ENCODE results near the gene SLC25A21. TPM values are rescaled to one million over a fixed set of nuclear protein-coding genes. Genes with fewer than 3 reads are reported as not detected.

The SLC25A21 gene
- total and polyA plus RNA-seq, 10 of the 15 experiments (the other 5 are each of a cell fraction or from before 2014, with no cell fraction given) = 0.06 to 0.72 (median 0.17) TPM; not detected in 3

DNA sequence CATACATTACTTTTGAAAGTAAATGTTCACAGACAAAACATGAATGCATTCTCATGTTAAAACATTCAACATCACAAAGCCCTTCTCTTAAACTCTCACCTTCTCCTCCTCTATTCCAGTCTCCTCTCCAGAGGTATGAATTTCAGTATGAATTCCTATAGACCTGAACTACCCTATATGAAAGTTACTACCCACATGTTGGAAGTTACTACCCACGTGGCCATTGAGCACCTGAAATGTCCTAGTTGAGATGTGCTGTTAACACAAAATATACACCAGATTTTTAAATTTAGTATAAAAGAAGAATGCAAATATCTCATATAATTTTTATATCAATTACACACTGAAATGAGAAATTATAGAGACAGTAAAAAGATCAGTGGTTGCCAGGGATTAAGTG lies 450.5 kb downstream of the SLC25A21 start:
- ChIA-PET CTCF (no interaction called here), RAD21 (ENCODE audit: unreplicated experiment) (no interaction called here), POLR2A (no interaction called here), SMC1A (ENCODE audit: uncharacterized antibody, unreplicated experiment) (no interaction called here)
- no peak for DNase-seq (ENCODE audit: low read depth, low spot score)
- in situ Hi-C loops (cut with MboI) = no loop called here
- FAIRE-seq = no peak
- Histone ChIP-seq H3K4me2 (ENCODE audit: control insufficient read depth, insufficient read depth) (no peak overlapping the region), H3K79me2 (ENCODE audit: control insufficient read depth, insufficient read depth, low read length) (no peaks in the 10 kb centered on the region), H2AFZ (ENCODE audit: control insufficient read depth, low read depth, low read length) (no peak overlapping the region), H3K9ac (ENCODE audit: control insufficient read depth, insufficient read depth, low read length) (no peak overlapping the region), H3K4me3 (no peak overlapping the region), H3K4me1 (ENCODE audit: control insufficient read depth, insufficient read depth, low read length) (no peaks in the 10 kb centered on the region), H3K27me3 (replicated peaks in 1 of 2; ENCODE audit: control insufficient read depth in 2 of 2, insufficient read depth in 2 of 2, low read length in 1 of 2) (no peaks in the 10 kb centered on the region), H4K20me1 (ENCODE audit: control insufficient read depth, insufficient read depth) (no peaks in the 10 kb centered on the region), H3K27ac (ENCODE audit: control insufficient read depth, insufficient read depth) (no peak overlapping the region), H3K9me3 (replicated peaks; ENCODE audit: control insufficient read depth, insufficient read depth, low read length) (no peaks in the 10 kb centered on the region), H3K36me3 (ENCODE audit: control insufficient read depth in 2 of 2, insufficient read depth in 2 of 2, low read length in 1 of 2) (no peaks in the 10 kb centered on the region)
- WGBS (ENCODE audit: insufficient coverage, insufficient replicate concordance, low lambda C conversion rate, missing lambda C conversion rate) = 0% methylated on average over 1 of the region's 1 CpG
- no TSS peak for BruUV-seq (replicated peaks)
- intact Hi-C loops (cut with micrococcal nuclease; ENCODE audit: unreplicated experiment) = no loop called here
- ATAC-seq = no peak
- TF ChIP-seq NFYB (IDR thresholded peaks at IDR 0.05; ENCODE audit: insufficient read depth, low read depth, low read length) (no peak), SREBF2 (IDR thresholded peaks at IDR 0.05; ENCODE audit: low read length) (no peak), NFIC (IDR thresholded peaks at IDR 0.05; ENCODE audit: low read depth, low read length) (no peak), KLF5 (IDR thresholded peaks at IDR 0.05; ENCODE audit: partially characterized antibody) (no peak), RAD51 (IDR thresholded peaks at IDR 0.05) (no peak), KAT2A (conservative IDR thresholded peaks at IDR 0.05; ENCODE audit: control insufficient read depth, low read depth, low read length) (no peak), MEF2B (IDR thresholded peaks at IDR 0.05; ENCODE audit: partially characterized antibody, poor library complexity, severe bottlenecking) (no peak), RB1 (IDR thresholded peaks at IDR 0.05; ENCODE audit: borderline replicate concordance) (no peak), MTA3 (IDR thresholded peaks at IDR 0.05; ENCODE audit: borderline replicate concordance, low read length) (no peak), ZBED1 (IDR thresholded peaks at IDR 0.05; ENCODE audit: borderline replicate concordance) (no peak), ATF7 (IDR thresholded peaks at IDR 0.05; ENCODE audit: low read depth) (no peak)
- TF ChIP-seq, protein P1, sequence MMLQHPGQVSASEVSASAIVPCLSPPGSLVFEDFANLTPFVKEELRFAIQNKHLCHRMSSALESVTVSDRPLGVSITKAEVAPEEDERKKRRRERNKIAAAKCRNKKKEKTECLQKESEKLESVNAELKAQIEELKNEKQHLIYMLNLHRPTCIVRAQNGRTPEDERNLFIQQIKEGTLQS (IDR thresholded peaks at IDR 0.05; ENCODE audit: borderline replicate concordance, extremely low read depth, low read depth, low read length) = no peak
- TF ChIP-seq, protein P2, sequence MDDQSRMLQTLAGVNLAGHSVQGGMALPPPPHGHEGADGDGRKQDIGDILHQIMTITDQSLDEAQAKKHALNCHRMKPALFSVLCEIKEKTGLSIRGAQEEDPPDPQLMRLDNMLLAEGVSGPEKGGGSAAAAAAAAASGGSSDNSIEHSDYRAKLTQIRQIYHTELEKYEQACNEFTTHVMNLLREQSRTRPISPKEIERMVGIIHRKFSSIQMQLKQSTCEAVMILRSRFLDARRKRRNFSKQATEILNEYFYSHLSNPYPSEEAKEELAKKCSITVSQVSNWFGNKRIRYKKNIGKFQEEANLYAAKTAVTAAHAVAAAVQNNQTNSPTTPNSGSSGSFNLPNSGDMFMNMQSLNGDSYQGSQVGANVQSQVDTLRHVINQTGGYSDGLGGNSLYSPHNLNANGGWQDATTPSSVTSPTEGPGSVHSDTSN (IDR thresholded peaks at IDR 0.05; ENCODE audit: insufficient replicate concordance, low read depth, low read length) = no peak
- TF ChIP-seq, protein P3, sequence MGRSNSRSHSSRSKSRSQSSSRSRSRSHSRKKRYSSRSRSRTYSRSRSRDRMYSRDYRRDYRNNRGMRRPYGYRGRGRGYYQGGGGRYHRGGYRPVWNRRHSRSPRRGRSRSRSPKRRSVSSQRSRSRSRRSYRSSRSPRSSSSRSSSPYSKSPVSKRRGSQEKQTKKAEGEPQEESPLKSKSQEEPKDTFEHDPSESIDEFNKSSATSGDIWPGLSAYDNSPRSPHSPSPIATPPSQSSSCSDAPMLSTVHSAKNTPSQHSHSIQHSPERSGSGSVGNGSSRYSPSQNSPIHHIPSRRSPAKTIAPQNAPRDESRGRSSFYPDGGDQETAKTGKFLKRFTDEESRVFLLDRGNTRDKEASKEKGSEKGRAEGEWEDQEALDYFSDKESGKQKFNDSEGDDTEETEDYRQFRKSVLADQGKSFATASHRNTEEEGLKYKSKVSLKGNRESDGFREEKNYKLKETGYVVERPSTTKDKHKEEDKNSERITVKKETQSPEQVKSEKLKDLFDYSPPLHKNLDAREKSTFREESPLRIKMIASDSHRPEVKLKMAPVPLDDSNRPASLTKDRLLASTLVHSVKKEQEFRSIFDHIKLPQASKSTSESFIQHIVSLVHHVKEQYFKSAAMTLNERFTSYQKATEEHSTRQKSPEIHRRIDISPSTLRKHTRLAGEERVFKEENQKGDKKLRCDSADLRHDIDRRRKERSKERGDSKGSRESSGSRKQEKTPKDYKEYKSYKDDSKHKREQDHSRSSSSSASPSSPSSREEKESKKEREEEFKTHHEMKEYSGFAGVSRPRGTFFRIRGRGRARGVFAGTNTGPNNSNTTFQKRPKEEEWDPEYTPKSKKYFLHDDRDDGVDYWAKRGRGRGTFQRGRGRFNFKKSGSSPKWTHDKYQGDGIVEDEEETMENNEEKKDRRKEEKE (IDR thresholded peaks at IDR 0.05) = no peak
- TF ChIP-seq, protein P4, sequence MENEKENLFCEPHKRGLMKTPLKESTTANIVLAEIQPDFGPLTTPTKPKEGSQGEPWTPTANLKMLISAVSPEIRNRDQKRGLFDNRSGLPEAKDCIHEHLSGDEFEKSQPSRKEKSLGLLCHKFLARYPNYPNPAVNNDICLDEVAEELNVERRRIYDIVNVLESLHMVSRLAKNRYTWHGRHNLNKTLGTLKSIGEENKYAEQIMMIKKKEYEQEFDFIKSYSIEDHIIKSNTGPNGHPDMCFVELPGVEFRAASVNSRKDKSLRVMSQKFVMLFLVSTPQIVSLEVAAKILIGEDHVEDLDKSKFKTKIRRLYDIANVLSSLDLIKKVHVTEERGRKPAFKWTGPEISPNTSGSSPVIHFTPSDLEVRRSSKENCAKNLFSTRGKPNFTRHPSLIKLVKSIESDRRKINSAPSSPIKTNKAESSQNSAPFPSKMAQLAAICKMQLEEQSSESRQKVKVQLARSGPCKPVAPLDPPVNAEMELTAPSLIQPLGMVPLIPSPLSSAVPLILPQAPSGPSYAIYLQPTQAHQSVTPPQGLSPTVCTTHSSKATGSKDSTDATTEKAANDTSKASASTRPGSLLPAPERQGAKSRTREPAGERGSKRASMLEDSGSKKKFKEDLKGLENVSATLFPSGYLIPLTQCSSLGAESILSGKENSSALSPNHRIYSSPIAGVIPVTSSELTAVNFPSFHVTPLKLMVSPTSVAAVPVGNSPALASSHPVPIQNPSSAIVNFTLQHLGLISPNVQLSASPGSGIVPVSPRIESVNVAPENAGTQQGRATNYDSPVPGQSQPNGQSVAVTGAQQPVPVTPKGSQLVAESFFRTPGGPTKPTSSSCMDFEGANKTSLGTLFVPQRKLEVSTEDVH (IDR thresholded peaks at IDR 0.05; ENCODE audit: low read depth, partially characterized antibody) = no peak
- TF ChIP-seq, protein P5, sequence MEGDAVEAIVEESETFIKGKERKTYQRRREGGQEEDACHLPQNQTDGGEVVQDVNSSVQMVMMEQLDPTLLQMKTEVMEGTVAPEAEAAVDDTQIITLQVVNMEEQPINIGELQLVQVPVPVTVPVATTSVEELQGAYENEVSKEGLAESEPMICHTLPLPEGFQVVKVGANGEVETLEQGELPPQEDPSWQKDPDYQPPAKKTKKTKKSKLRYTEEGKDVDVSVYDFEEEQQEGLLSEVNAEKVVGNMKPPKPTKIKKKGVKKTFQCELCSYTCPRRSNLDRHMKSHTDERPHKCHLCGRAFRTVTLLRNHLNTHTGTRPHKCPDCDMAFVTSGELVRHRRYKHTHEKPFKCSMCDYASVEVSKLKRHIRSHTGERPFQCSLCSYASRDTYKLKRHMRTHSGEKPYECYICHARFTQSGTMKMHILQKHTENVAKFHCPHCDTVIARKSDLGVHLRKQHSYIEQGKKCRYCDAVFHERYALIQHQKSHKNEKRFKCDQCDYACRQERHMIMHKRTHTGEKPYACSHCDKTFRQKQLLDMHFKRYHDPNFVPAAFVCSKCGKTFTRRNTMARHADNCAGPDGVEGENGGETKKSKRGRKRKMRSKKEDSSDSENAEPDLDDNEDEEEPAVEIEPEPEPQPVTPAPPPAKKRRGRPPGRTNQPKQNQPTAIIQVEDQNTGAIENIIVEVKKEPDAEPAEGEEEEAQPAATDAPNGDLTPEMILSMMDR (IDR thresholded peaks at IDR 0.05 in 2 of 3, conservative IDR thresholded peaks at IDR 0.05 in 1 of 3; ENCODE audit: control insufficient read depth in 2 of 3, extremely low read depth in 1 of 3, insufficient read depth in 1 of 3, low read depth in 3 of 3, low read length in 3 of 3) = no peak

All from GM12878 (cell line).